D341Med (cell line): ENCODE measurements around the gene WDR86.

Experiments used
- DNase-seq: peaks from one replicate; pipeline ENCODE4 v3.0.0; 2012; ENCODE audit warnings: low spot score

Gene WDR86

GRCh38 chr7:151347200-151347599, 62.6 kb downstream of the WDR86 start:
- no peak for DNase-seq

- DNase-seq = no peak
Measured at GRCh38 chr7:151346470-151346769, 63.4 kb downstream of the WDR86 start.

GRCh38 chr7:151345576-151346469, 64.0 kb downstream of the WDR86 start:
- no peak for DNase-seq

GRCh38 chr7:151343516-151343915, 66.3 kb downstream of the WDR86 start:
- DNase-seq = no peak

GRCh38 chr7:151342811-151343210, 67.0 kb downstream of the WDR86 start:
- DNase-seq = no peak

- DNase-seq = no peak
Measured at GRCh38 chr7:151342102-151342646, 67.7 kb downstream of the WDR86 start.

- peak; percentile 98 for DNase-seq
Measured at GRCh38 chr7:151341357-151342101, 68.3 kb downstream of the WDR86 start, which contains the start of gene NUB1. Gene NUB1, plus strand, starts transcription at chr7:151341812. Its CDS starts 3,538 bp downstream, at chr7:151345350.

- no peak for DNase-seq
Measured at GRCh38 chr7:151340794-151341356, 69.0 kb downstream of the WDR86 start.

- DNase-seq = no peak
Measured at GRCh38 chr7:151339651-151340382, 70.0 kb downstream of the WDR86 start.

GRCh38 chr7:151338809-151339208, 71.0 kb downstream of the WDR86 start:
- DNase-seq = no peak

GRCh38 chr7:151337346-151337745, 72.5 kb downstream of the WDR86 start:
- DNase-seq = no peak

- no peak for DNase-seq
Measured at GRCh38 chr7:151336027-151336708, 73.7 kb downstream of the WDR86 start.

- DNase-seq = no peak
Measured at GRCh38 chr7:151334628-151335027, 75.2 kb downstream of the WDR86 start.
